HCT116 (cell line): ENCODE results near the gene XK.

Source experiments
- CTCF ChIP-seq, 3 experiments: fragments of 200-600 bp in 1 of 3; sonication (generic) in 1 of 3; IDR thresholded peaks in 2 of 3; conservative IDR thresholded peaks in 1 of 3; 2 replicates each; pipeline ENCODE4 v1.5.1; 2012 to 2017; ENCODE audit warnings: low read depth in 2 of 3, low read length in 2 of 3, antibody characterized with exemption in 1 of 3, borderline replicate concordance in 1 of 3, control low read depth in 1 of 3, mild to moderate bottlenecking in 1 of 3, mixed read lengths in 1 of 3, mixed run types in 1 of 3, moderate library complexity in 1 of 3; ENCODE audit not compliant: insufficient read depth in 1 of 3
- ELF1 ChIP-seq: IDR thresholded peaks from 2 replicates; pipeline ENCODE4 v1.6.1; 2012; ENCODE audit warnings: low read depth, borderline replicate concordance
- MAX ChIP-seq: IDR thresholded peaks from 2 replicates; pipeline ENCODE4 v1.6.1; 2012
- POLR2A ChIP-seq: IDR thresholded peaks from 2 replicates; pipeline ENCODE4 v1.7.0; 2011; ENCODE audit warnings: borderline replicate concordance; ENCODE audit not compliant: insufficient read depth, insufficient read length; ENCODE audit errors: extremely low read depth
- POLR2AphosphoS5 ChIP-seq: IDR thresholded peaks from 2 replicates; pipeline ENCODE4 v1.6.1; 2011; ENCODE audit warnings: mild to moderate bottlenecking, low read depth, low read length, moderate library complexity
- RAD21 ChIP-seq: IDR thresholded peaks from 2 replicates; pipeline ENCODE4 v1.6.1; 2012; ENCODE audit warnings: low read depth, mild to moderate bottlenecking
- ZBTB33 ChIP-seq: IDR thresholded peaks from 2 replicates; pipeline ENCODE4 v1.6.1; 2011; ENCODE audit warnings: mild to moderate bottlenecking, low read length, moderate library complexity; ENCODE audit not compliant: insufficient replicate concordance; ENCODE audit errors: extremely low read depth

GRCh38 chrX:37726346-37726745 lies 40.8 kb downstream of the XK start:
- TF ChIP-seq CTCF (IDR thresholded peaks at IDR 0.05 in 2 of 3, conservative IDR thresholded peaks at IDR 0.05 in 1 of 3; ENCODE audit: borderline replicate concordance in 1 of 3, insufficient read depth in 1 of 3, low read depth in 2 of 3, low read length in 2 of 3), result no peak
- TF ChIP-seq MAX, result no peak
- TF ChIP-seq ZBTB33, result no peak
- TF ChIP-seq RAD21, result no peak
- no peak for TF ChIP-seq POLR2A
- TF ChIP-seq ELF1, result no peak
- TF ChIP-seq POLR2AphosphoS5, result no peak
